PFSK-1 (cell line): ENCODE data around the gene PAXX.

Source experiments
- FOXP2 ChIP-seq: optimal IDR thresholded peaks from 2 replicates; pipeline ENCODE3; 2011; ENCODE audit warnings: borderline replicate concordance, control low read depth, inconsistent platforms; ENCODE audit not compliant: insufficient read depth; ENCODE audit errors: extremely low read length, extremely low read depth
- POLR2AphosphoS5 ChIP-seq: IDR thresholded peaks from 2 replicates; pipeline ENCODE4 v1.6.1; 2012; ENCODE audit warnings: low read depth, mild to moderate bottlenecking, control low read depth, low read length, moderate library complexity
- REST ChIP-seq, 2 experiments: IDR thresholded peaks; 2 replicates each; pipeline versions ENCODE4 v1.6.1 to v1.8.0; 2011 to 2012; ENCODE audit warnings: low read depth in 2 of 2, low read length in 2 of 2, control low read depth in 1 of 2, inconsistent platforms in 1 of 2, mild to moderate bottlenecking in 1 of 2, moderate library complexity in 1 of 2; ENCODE audit not compliant: insufficient read depth in 1 of 2
- SIN3A ChIP-seq: IDR thresholded peaks from 2 replicates; pipeline ENCODE4 v1.6.1; 2012; ENCODE audit warnings: mild to moderate bottlenecking, low read length, moderate library complexity, borderline replicate concordance; ENCODE audit not compliant: insufficient read depth
- TAF1 ChIP-seq: IDR thresholded peaks from 2 replicates; pipeline ENCODE4 v1.6.1; 2012; ENCODE audit warnings: low read length, control low read depth, borderline replicate concordance; ENCODE audit not compliant: insufficient read depth

Gene PAXX

GRCh38 chr9:137012694-137013570 lies 20.7 kb downstream of the PAXX start:
- TF ChIP-seq SIN3A (no peak), REST (IDR thresholded peaks at IDR 0.05; ENCODE audit: insufficient read depth in 1 of 2, low read depth in 2 of 2, low read length in 2 of 2) (no peak), FOXP2 (no peak), POLR2AphosphoS5 (no peak), TAF1 (no peak)

GRCh38 chr9:137013571-137013940 lies 21.3 kb downstream of the PAXX start:
- TF ChIP-seq POLR2AphosphoS5 (no peak), FOXP2 (no peak), SIN3A (no peak), REST (IDR thresholded peaks at IDR 0.05; ENCODE audit: insufficient read depth in 1 of 2, low read depth in 2 of 2, low read length in 2 of 2) (no peak), TAF1 (no peak)

GRCh38 chr9:137014166-137014565 lies 21.9 kb downstream of the PAXX start:
- TF ChIP-seq FOXP2, result no peak
- TF ChIP-seq REST (IDR thresholded peaks at IDR 0.05; ENCODE audit: insufficient read depth in 1 of 2, low read depth in 2 of 2, low read length in 2 of 2), result no peak
- TF ChIP-seq TAF1, result no peak
- no peak for TF ChIP-seq POLR2AphosphoS5

- TF ChIP-seq SIN3A (no peak), TAF1 (no peak), POLR2AphosphoS5 (no peak), FOXP2 (no peak), REST (IDR thresholded peaks at IDR 0.05; ENCODE audit: insufficient read depth in 1 of 2, low read depth in 2 of 2, low read length in 2 of 2) (no peak)
These were observed 22.7 kb downstream of the PAXX start for GRCh38 chr9:137014776-137015539.
